PC-9 (cell line): ENCODE results near the gene PXN. TPM values are rescaled to one million over a fixed set of nuclear protein-coding genes. Genes with fewer than 3 reads are reported as not detected.
A peak's percentile ranks its signal among the peaks of the same experiment; 100 is the strongest.

ENCODE experiments used
- BruUV-seq: library from RNA; stranded (reverse); fragments of 400-500 nt; replicated peaks from 2 replicates; lab custom pipeline; 2021; lab: Mats Ljungman, UMichigan
- CTCF ChIA-PET: fragments of 300-600 bp; sonication (Branson Sonifier 250); formaldehyde crosslinking; loops from one replicate; lab custom pipeline; 2022; ENCODE audit warnings: antibody characterized with exemption; lab: Charles Lee
- POLR2A ChIA-PET: fragments of 300-600 bp; sonication (Branson Sonifier 250); formaldehyde crosslinking; loops from one replicate; lab custom pipeline; 2022; ENCODE audit warnings: antibody characterized with exemption; ENCODE audit not compliant: unreplicated experiment; lab: Charles Lee
- DNase-seq, 2 experiments: peaks; one replicate each; pipeline versions ENCODE4 v3.0.0 to v3.0.0-alpha.2; 2015 to 2022; ENCODE audit warnings: mixed read lengths in 1 of 2
- H2AFZ ChIP-seq: fragments of 200-600 bp; sonication (generic); 2 replicates; pipeline ENCODE4 v1.8.1; 2017; ENCODE audit warnings: antibody characterized with exemption
- H3F3A ChIP-seq: fragments of 200-600 bp; sonication (generic); 2 replicates; pipeline ENCODE4 v1.8.1; 2017; ENCODE audit warnings: antibody characterized with exemption, mild to moderate bottlenecking, low read depth; ENCODE audit not compliant: insufficient read depth
- H3K27ac ChIP-seq: fragments of 200-600 bp; sonication (generic); 2 replicates; pipeline ENCODE4 v1.6.1; 2016; ENCODE audit warnings: mixed run types
- H3K27me3 ChIP-seq: fragments of 200-600 bp; sonication (generic); 2 replicates; pipeline ENCODE4 v1.6.1; 2016; ENCODE audit warnings: low read depth, mixed run types; ENCODE audit not compliant: insufficient read depth
- H3K36me3 ChIP-seq: fragments of 200-600 bp; sonication (generic); 2 replicates; pipeline ENCODE4 v1.6.1; 2016; ENCODE audit warnings: low read depth, mixed run types
- H3K4me1 ChIP-seq: fragments of 200-600 bp; sonication (generic); replicated peaks from 2 replicates; pipeline ENCODE4 v1.6.1; 2016; ENCODE audit warnings: mixed run types; ENCODE audit not compliant: insufficient read depth
- H3K4me2 ChIP-seq: fragments of 200-600 bp; sonication (generic); 2 replicates; pipeline ENCODE4 v1.6.1; 2017; ENCODE audit warnings: mixed run types
- H3K4me3 ChIP-seq: fragments of 200-600 bp; sonication (generic); 2 replicates; pipeline ENCODE4 v1.6.1; 2016; ENCODE audit warnings: mixed run types
- H3K79me2 ChIP-seq: fragments of 200-600 bp; sonication (generic); 2 replicates; pipeline ENCODE4 v1.6.1; 2017; ENCODE audit warnings: low read depth, mixed run types
- H3K9me2 ChIP-seq: fragments of 200-600 bp; sonication (generic); 2 replicates; pipeline ENCODE4 v1.8.1; 2017; ENCODE audit warnings: mild to moderate bottlenecking; ENCODE audit not compliant: insufficient read depth
- H3K9me3 ChIP-seq: fragments of 200-600 bp; sonication (generic); 2 replicates; pipeline ENCODE4 v1.8.1; 2016; ENCODE audit warnings: low read depth; ENCODE audit not compliant: insufficient read depth
- H4K20me1 ChIP-seq: fragments of 200-600 bp; sonication (generic); 2 replicates; pipeline ENCODE4 v1.8.1; 2017; ENCODE audit not compliant: insufficient read depth
- CTCF ChIP-seq: fragments of 200-600 bp; sonication (generic); conservative IDR thresholded peaks from 2 replicates; pipeline ENCODE4 v1.6.1; 2017; ENCODE audit warnings: mixed run types, antibody characterized with exemption, mild to moderate bottlenecking, moderate library complexity
- EZH2 ChIP-seq: fragments of 200-600 bp; sonication (generic); IDR thresholded peaks from 2 replicates; pipeline ENCODE4 v1.8.0; 2017; ENCODE audit warnings: antibody characterized with exemption, low read depth
- intact Hi-C: fragments of 100-400 bp; cut with micrococcal nuclease; formaldehyde crosslinking; loops from one replicate; pipeline ENCODE4 v1.10.0; 2022; ENCODE audit not compliant: unreplicated experiment
- total RNA-seq: library from RNA; stranded (reverse); gene quantifications from 2 replicates; pipeline ENCODE4 v1.2.3, GENCODE V29; 2021

PXN gene
- total RNA-seq, 1 experiment from 2014 or later, result 218 TPM

GRCh38 chr12:120240495-120240833 is 25.1 kb downstream of the PXN start:
- no peak for TF ChIP-seq EZH2
- TF ChIP-seq CTCF, result no peak
- Histone ChIP-seq H2AFZ (no peak overlapping the region), H3K9me3 (no peaks in the 10 kb centered on the region), H3K27me3 (no peaks in the 10 kb centered on the region), H3K36me3 (no peaks in the 10 kb centered on the region), H3K27ac (no peak overlapping the region), H3F3A (no peaks in the 10 kb centered on the region), H3K4me3 (no peak overlapping the region), H3K9me2 (no peaks in the 10 kb centered on the region), H3K4me2 (no peak overlapping the region), H3K4me1 (peaks cover 8% of the 10 kb centered on the region), H4K20me1 (peaks cover 33% of the 10 kb centered on the region), H3K79me2 (peaks cover 81% of the 10 kb centered on the region)
- ChIA-PET CTCF (no interaction called here), POLR2A (interaction anchor here (1.0 kb wide), 1 partner anchor 39 kb away, joined by 3 read pairs; the partner anchor contains the start of gene RPLP0)
- no peak for DNase-seq
- BruUV-seq, result no TSS peak
- intact Hi-C loops, result no loop called here

- Histone ChIP-seq H3K27ac (no peak overlapping the region), H3K9me2 (no peaks in the 10 kb centered on the region), H4K20me1 (peaks cover 33% of the 10 kb centered on the region), H3K4me2 (no peak overlapping the region), H3F3A (no peaks in the 10 kb centered on the region; the same call in 1 of the 2 replicates), H3K36me3 (no peaks in the 10 kb centered on the region), H3K9me3 (no peaks in the 10 kb centered on the region), H3K79me2 (peaks cover 82% of the 10 kb centered on the region), H2AFZ (no peak overlapping the region), H3K27me3 (no peaks in the 10 kb centered on the region), H3K4me1 (peaks cover 13% of the 10 kb centered on the region), H3K4me3 (no peak overlapping the region)
- intact Hi-C loops, result no loop called here
- no TSS peak for BruUV-seq
- POLR2A ChIA-PET, result interaction anchor here (0.5 to 1.0 kb wide), 3 partner anchors 16 to 39 kb away, joined by 3 to 6 read pairs (median 3); partner anchors contain the start of gene RPLP0
- no peak for TF ChIP-seq EZH2
- TF ChIP-seq CTCF, result no peak
- no peak for DNase-seq
- CTCF ChIA-PET, result interaction anchor here (0.9 kb wide), 1 partner anchor 12 kb away, joined by 5 read pairs; no protein-coding TSS in a partner anchor
Measured at GRCh38 chr12:120239776-120240494, 25.6 kb downstream of the PXN start.

DNA sequence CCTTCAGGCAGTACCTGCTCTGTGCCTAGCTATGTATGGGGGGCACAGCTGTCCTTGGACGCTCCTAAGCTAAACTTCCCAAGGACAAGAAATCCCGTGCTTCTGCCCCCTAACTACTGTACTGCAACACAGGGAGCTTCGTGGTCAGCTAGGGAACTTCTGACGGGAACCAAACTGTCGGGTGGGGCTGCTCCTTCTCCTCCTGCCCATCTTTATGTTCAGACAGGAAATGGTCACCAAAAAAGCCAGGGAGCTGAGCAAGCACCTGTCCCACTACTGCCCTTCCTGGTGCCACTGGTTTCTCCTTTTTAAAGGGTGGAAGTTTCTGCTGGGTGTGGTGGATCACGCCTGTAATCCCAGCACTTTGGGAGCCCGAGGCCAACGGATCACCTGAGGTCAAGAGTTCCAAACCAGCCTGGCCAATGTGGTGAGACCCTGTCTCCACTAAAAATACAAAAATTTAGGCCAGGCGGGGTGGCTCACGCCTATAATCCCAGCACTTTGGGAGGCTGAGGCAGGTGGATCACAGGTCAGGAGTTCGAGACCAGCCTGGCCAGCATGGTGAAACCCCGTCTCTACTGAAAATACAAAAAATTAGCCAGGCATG is 26.6 kb downstream of the PXN start:
- no peaks in the 10 kb centered on the region for H3K36me3 ChIP-seq
- POLR2A ChIA-PET, result interaction anchor here (0.5 to 2.6 kb wide), 8 partner anchors 15 to 300 kb away, joined by 3 to 15 read pairs (median 4); partner anchors contain the start of genes RNU4-1 and RNU4-2

More for the DNA sequence above, 26.6 kb downstream of the PXN start:
- Histone ChIP-seq H4K20me1 (peaks cover 32% of the 10 kb centered on the region), H3K9me2 (no peaks in the 10 kb centered on the region), H3K4me3 (no peak overlapping the region), H3K4me2 (no peak overlapping the region), H3F3A (peaks cover 6% of the 10 kb centered on the region; the same call in 1 of the 2 replicates), H3K27me3 (no peaks in the 10 kb centered on the region), H3K4me1 (peaks cover 23% of the 10 kb centered on the region), H3K27ac (no peak overlapping the region), H3K9me3 (no peaks in the 10 kb centered on the region), H3K79me2 (peaks cover 86% of the 10 kb centered on the region), H2AFZ (no peak overlapping the region)
- peak in 1 of 2 experiments; percentile 29 for DNase-seq
- intact Hi-C loops, result no loop called here
- no peak for TF ChIP-seq CTCF
- TF ChIP-seq EZH2, result no peak
- BruUV-seq, result no TSS peak
- CTCF ChIA-PET, result interaction anchor here (0.6 to 1.7 kb wide), 5 partner anchors 11 to 36 kb away, joined by 3 to 8 read pairs (median 4); partner anchors contain the start of gene PXN
